NB4 (cell line): ENCODE measurements around the gene CLPX.

ENCODE experiments used
- CTCF ChIP-seq: IDR thresholded peaks from one replicate; pipeline ENCODE4 v1.5.1; 2012; ENCODE audit warnings: low read depth, low read length
- MAX ChIP-seq: IDR thresholded peaks from 2 replicates; pipeline ENCODE4 v1.6.1; 2011; ENCODE audit warnings: low read depth, low read length
- MYC ChIP-seq: IDR thresholded peaks from 2 replicates; pipeline ENCODE4 v1.6.1; 2011; ENCODE audit warnings: low read depth, low read length
- POLR2A ChIP-seq: IDR thresholded peaks from 2 replicates; pipeline ENCODE4 v1.6.1; 2011; ENCODE audit warnings: mild to moderate bottlenecking; ENCODE audit not compliant: insufficient read length; ENCODE audit errors: extremely low read depth

GRCh38 chr15:65219137-65219536 is 34.0 kb upstream of the CLPX start:
- TF ChIP-seq CTCF (no peak), POLR2A (no peak), MAX (no peak), MYC (no peak)
